HG02759 (cell line): ENCODE measurements around the gene STK32B.
"Not testable (repeated sequence)": the region's sequence is repeated elsewhere in the genome, so short reads cannot be mapped to it uniquely, and the experiment has no call there.

Experiments
- ATAC-seq: cut with Tn5 transposase; IDR thresholded peaks from one replicate; pipeline ENCODE4 v1.9.1; 2021; ENCODE audit warnings: mild to moderate bottlenecking, moderate library complexity; ENCODE audit not compliant: unreplicated experiment

STK32B gene

GRCh38 chr4:5203309-5203992 is 152.2 kb downstream of the STK32B start:
- no peak for ATAC-seq

GRCh38 chr4:5203993-5204310 is 152.7 kb downstream of the STK32B start:
- no peak for ATAC-seq

GRCh38 chr4:5204781-5205180 is 153.5 kb downstream of the STK32B start:
- ATAC-seq = no peak

- no peak for ATAC-seq
These were observed 154.9 kb downstream of the STK32B start for GRCh38 chr4:5206016-5206790.

- no peak for ATAC-seq
These were observed 158.6 kb downstream of the STK32B start for GRCh38 chr4:5209862-5210261.

GRCh38 chr4:5211282-5211839 is 160.1 kb downstream of the STK32B start:
- ATAC-seq = no peak

GRCh38 chr4:5212255-5213013 is 161.2 kb downstream of the STK32B start:
- ATAC-seq = no peak

GRCh38 chr4:5213087-5213595 is 161.9 kb downstream of the STK32B start:
- ATAC-seq = no peak

GRCh38 chr4:5215321-5215720 is 164.0 kb downstream of the STK32B start:
- ATAC-seq = no peak

GRCh38 chr4:5217421-5217820 is 166.1 kb downstream of the STK32B start:
- ATAC-seq = no peak

GRCh38 chr4:5218376-5219069 is 167.2 kb downstream of the STK32B start:
- ATAC-seq = no peak

- ATAC-seq = no peak
These were observed 168.7 kb downstream of the STK32B start for GRCh38 chr4:5220028-5220427.

- ATAC-seq = no peak
These were observed 170.8 kb downstream of the STK32B start for GRCh38 chr4:5222047-5222446.

- ATAC-seq = no peak
These were observed 171.7 kb downstream of the STK32B start for GRCh38 chr4:5222951-5223350.

GRCh38 chr4:5224340-5224739 is 173.1 kb downstream of the STK32B start:
- ATAC-seq = no peak

- no peak for ATAC-seq
These were observed 181.3 kb downstream of the STK32B start for GRCh38 chr4:5232549-5232948.

GRCh38 chr4:5237086-5237660 is 185.9 kb downstream of the STK32B start:
- no peak for ATAC-seq

GRCh38 chr4:5238173-5238572 is 186.9 kb downstream of the STK32B start:
- no peak for ATAC-seq

GRCh38 chr4:5247061-5247460 is 195.8 kb downstream of the STK32B start:
- ATAC-seq = not testable (repeated sequence)

- no peak for ATAC-seq
These were observed 196.5 kb downstream of the STK32B start for GRCh38 chr4:5247735-5248134.
